Activated B cell treated with CpG ODN at 0.5 μM for 24 hours (primary cell): Measurements from ENCODE around the gene ITSN1. TPM values are rescaled to one million over a fixed set of nuclear protein-coding genes. Genes with fewer than 3 reads are reported as not detected.

Experiments
- ATAC-seq: fragments of 200-7000 bp; cut with Tn5 transposase; one replicate; pipeline ENCODE4 v1.10.0; 2021; ENCODE audit warnings: low read depth, mild to moderate bottlenecking, moderate library complexity
- CTCF ChIA-PET: fragments of 350-600 bp; sonication (Branson Sonifier 250); formaldehyde crosslinking; loops from one replicate; lab custom pipeline; 2021; ENCODE audit warnings: antibody characterized with exemption; lab: Charles Lee
- POLR2A ChIA-PET: fragments of 350-600 bp; sonication (Branson Sonifier 250); formaldehyde crosslinking; loops from one replicate; lab custom pipeline; 2021; ENCODE audit warnings: antibody characterized with exemption; lab: Charles Lee
- DNase-seq: peaks from one replicate; pipeline ENCODE4 v3.0.0; 2022
- H3K27ac Mint-ChIP-seq: one replicate; pipeline ENCODE4 v1.8.0; 2020; ENCODE audit warnings: mixed read lengths
- H3K27me3 Mint-ChIP-seq: one replicate; pipeline ENCODE4 v1.8.0; 2021; ENCODE audit warnings: mixed read lengths
- H3K36me3 Mint-ChIP-seq: one replicate; pipeline ENCODE4 v1.8.0; 2021; ENCODE audit warnings: low read depth, mixed read lengths
- H3K4me1 Mint-ChIP-seq: one replicate; pipeline ENCODE4 v1.8.0; 2021; ENCODE audit warnings: mixed read lengths
- H3K4me3 Mint-ChIP-seq: one replicate; pipeline ENCODE4 v1.8.0; 2020; ENCODE audit warnings: mild to moderate bottlenecking, mixed read lengths
- H3K9me3 Mint-ChIP-seq: one replicate; pipeline ENCODE4 v1.8.0; 2020; ENCODE audit warnings: mixed read lengths
- CTCF ChIP-seq: fragments of 200-600 bp; IDR thresholded peaks from one replicate; pipeline ENCODE4 v1.8.0; 2022; ENCODE audit warnings: antibody characterized with exemption, mild to moderate bottlenecking
- intact Hi-C: fragments of 100-400 bp; cut with micrococcal nuclease; formaldehyde crosslinking; loops from one replicate; pipeline ENCODE4 v1.15.1; 2024
- total RNA-seq: library from RNA; stranded (reverse); gene quantifications from 2 replicates; pipeline ENCODE4 v1.2.3, GENCODE V29; 2022

ITSN1 gene
- total RNA-seq, 1 donor from 2014 or later, result 2.9 TPM

- no peak for TF ChIP-seq CTCF
- H3K4me3 Mint-ChIP-seq, result no peak overlapping the region
- H3K9me3 Mint-ChIP-seq, result no peaks in the 10 kb centered on the region
- H3K36me3 Mint-ChIP-seq, result no peaks in the 10 kb centered on the region
- no peak overlapping the region for H3K27ac Mint-ChIP-seq
- ChIA-PET CTCF (no interaction called here), POLR2A (interaction anchor here (0.6 kb wide), 1 partner anchor 31 kb away, joined by 4 read pairs; no protein-coding TSS in a partner anchor)
- intact Hi-C loops, result no loop called here
- H3K27me3 Mint-ChIP-seq, result peaks cover 13% of the 10 kb centered on the region
- no peaks in the 10 kb centered on the region for H3K4me1 Mint-ChIP-seq
- no peak for ATAC-seq
- no peak for DNase-seq
These were observed 8.7 kb downstream of the ITSN1 start for GRCh38 chr21:33650929-33651509.

- H3K27ac Mint-ChIP-seq, result no peak overlapping the region
- ATAC-seq (no peak), DNase-seq (no peak)
- intact Hi-C loops, result no loop called here
- H3K4me3 Mint-ChIP-seq, result no peak overlapping the region
- no peaks in the 10 kb centered on the region for H3K4me1 Mint-ChIP-seq
- POLR2A ChIA-PET, result no interaction called here
- peaks cover 17% of the 10 kb centered on the region for H3K27me3 Mint-ChIP-seq
- no peaks in the 10 kb centered on the region for H3K9me3 Mint-ChIP-seq
- TF ChIP-seq CTCF, result no peak
- no peaks in the 10 kb centered on the region for H3K36me3 Mint-ChIP-seq
- CTCF ChIA-PET, result no interaction called here
These were observed 9.8 kb downstream of the ITSN1 start for GRCh38 chr21:33651965-33652680.

GRCh38 chr21:33654412-33654811 is 12.1 kb downstream of the ITSN1 start:
- POLR2A ChIA-PET, result no interaction called here
- intact Hi-C loops, result no loop called here
- H3K27ac Mint-ChIP-seq, result no peak overlapping the region
- no peaks in the 10 kb centered on the region for H3K4me1 Mint-ChIP-seq
- DNase-seq (no peak), ATAC-seq (no peak)
- CTCF ChIA-PET, result no interaction called here
- TF ChIP-seq CTCF, result no peak
- no peaks in the 10 kb centered on the region for H3K36me3 Mint-ChIP-seq
- no peak overlapping the region for H3K4me3 Mint-ChIP-seq
- no peaks in the 10 kb centered on the region for H3K9me3 Mint-ChIP-seq
- H3K27me3 Mint-ChIP-seq, result peaks cover 20% of the 10 kb centered on the region

GRCh38 chr21:33655588-33656221 is 13.4 kb downstream of the ITSN1 start:
- DNase-seq (no peak), ATAC-seq (no peak)
- Mint-ChIP-seq H3K9me3 (no peaks in the 10 kb centered on the region), H3K27ac (no peak overlapping the region), H3K36me3 (no peaks in the 10 kb centered on the region), H3K4me3 (no peak overlapping the region), H3K27me3 (peaks cover 20% of the 10 kb centered on the region), H3K4me1 (no peaks in the 10 kb centered on the region)
- intact Hi-C loops, result no loop called here
- POLR2A ChIA-PET, result no interaction called here
- no peak for TF ChIP-seq CTCF
- CTCF ChIA-PET, result no interaction called here

GRCh38 chr21:33657124-33657820 is 15.0 kb downstream of the ITSN1 start:
- Mint-ChIP-seq H3K36me3 (no peaks in the 10 kb centered on the region), H3K9me3 (no peaks in the 10 kb centered on the region), H3K27ac (no peak overlapping the region), H3K27me3 (peaks cover 15% of the 10 kb centered on the region), H3K4me3 (no peak overlapping the region), H3K4me1 (no peaks in the 10 kb centered on the region)
- no peak for ATAC-seq
- CTCF ChIA-PET, result no interaction called here
- intact Hi-C loops, result no loop called here
- POLR2A ChIA-PET, result no interaction called here
- no peak for DNase-seq
- no peak for TF ChIP-seq CTCF
